Sigmoid colon (tissue), 7 donors: ENCODE measurements around the gene RASSF8. TPM values are rescaled to one million over a fixed set of nuclear protein-coding genes. Genes with fewer than 3 reads are reported as not detected.

ENCODE experiments used
- DNase-seq: peaks from one replicate; pipeline ENCODE4 v3.0.0-alpha.2; 2019
- H3K27ac ChIP-seq, 4 donors: fragments of 200-600 bp; sonication (generic); one replicate each; pipeline ENCODE4 v1.5.1; 2016 to 2019; ENCODE audit warnings: mild to moderate bottlenecking in 1 of 4
- H3K27me3 ChIP-seq, 3 donors: fragments of 200-600 bp; sonication (generic); one replicate each; pipeline ENCODE4 v1.5.1; 2019; ENCODE audit warnings: mild to moderate bottlenecking in 1 of 3
- H3K36me3 ChIP-seq, 4 donors: fragments of 200-600 bp; sonication (generic); one replicate each; pipeline ENCODE4 v1.5.1; 2016 to 2019
- H3K4me1 ChIP-seq, 4 donors: fragments of 200-600 bp; sonication (generic); one replicate each; pipeline ENCODE4 v1.5.1; 2017 to 2019
- H3K4me3 ChIP-seq, 4 donors: fragments of 200-600 bp; sonication (generic); one replicate each; pipeline ENCODE4 v1.5.1; 2017 to 2019; ENCODE audit warnings: mild to moderate bottlenecking in 2 of 4, moderate library complexity in 1 of 4
- H3K9me3 ChIP-seq, 4 donors: fragments of 200-600 bp in 3 of 4; sonication (generic) in 3 of 4; one replicate each; pipeline versions ENCODE4 v1.5.1 to v1.6.1; 2013 to 2019
- CTCF ChIP-seq, 4 experiments: fragments of 450-650 bp in 3 of 4; fragments of 200-600 bp in 1 of 4; IDR thresholded peaks; one replicate each; pipeline ENCODE4 v1.5.1; 2016 to 2019; ENCODE audit warnings: antibody characterized with exemption in 4 of 4, mild to moderate bottlenecking in 3 of 4, moderate library complexity in 2 of 4
- EP300 ChIP-seq, 4 donors: sonication (generic); formaldehyde crosslinking; IDR thresholded peaks; one replicate each; pipeline ENCODE4 v1.6.1; 2017; ENCODE audit warnings: antibody characterized with exemption in 4 of 4
- POLR2A ChIP-seq, 2 donors: fragments of 450-650 bp; IDR thresholded peaks; one replicate each; pipeline ENCODE4 v1.6.1; 2016; ENCODE audit warnings: antibody characterized with exemption in 2 of 2, mild to moderate bottlenecking in 2 of 2, moderate library complexity in 2 of 2
- POLR2AphosphoS5 ChIP-seq, 4 donors: sonication (generic); formaldehyde crosslinking; IDR thresholded peaks; one replicate each; pipeline ENCODE4 v1.6.1; 2017; ENCODE audit warnings: antibody characterized with exemption in 4 of 4
- WGBS, 2 donors: extraction: QIAGEN DNeasy Blood & Tissue Kit; methylation state at CpG; one replicate each; pipeline ENCODE4 v1.1.7; 2013; 5-methylcytosine and 5-hydroxymethylcytosine counted together
- intact Hi-C: fragments of 100-400 bp; cut with DNase I; formaldehyde crosslinking; loops from one replicate; pipeline ENCODE4 v1.15.1; 2023
- polyA plus RNA-seq, 3 donors: library from polyadenylated mRNA; stranded (reverse); fragments of 200-250 nt; gene quantifications; one replicate each; pipeline ENCODE4 v1.2.3, GENCODE V29; 2013
- total RNA-seq, 4 donors: library from RNA; depleted of rRNA; stranded (reverse); fragments of >200 nt; gene quantifications; one replicate each; pipeline ENCODE4 v1.1.0, GENCODE V29; 2016
- donor health status: healthy with polysubstance abuse.
- donor health status: Bipolar disorder and iron deficiency.
- donor health status: healthy.

RASSF8 gene
- total and polyA plus RNA-seq, 7 donors = 0.92 to 109 (median 74.0) TPM

- peak overlapping the region; percentile 91 to 95 (median 92) for H3K27ac ChIP-seq
- H3K9me3 ChIP-seq = no peaks in the 10 kb centered on the region
- no peaks in the 10 kb centered on the region for H3K36me3 ChIP-seq
- DNase-seq = no peak
- no peak for TF ChIP-seq EP300 (IDR thresholded peaks at IDR 0.05)
- no peak for TF ChIP-seq CTCF (IDR thresholded peaks at IDR 0.05)
- TF ChIP-seq POLR2A (IDR thresholded peaks at IDR 0.05) = no peak
- no peak for TF ChIP-seq POLR2AphosphoS5 (IDR thresholded peaks at IDR 0.05)
- intact Hi-C loops = loop anchor here (1.0 to 5.0 kb wide), 4 partner anchors 11 to 717 kb away; partner anchors contain the start of gene ITPR2
- 20 to 48% methylated on average over 13 of the region's 13 CpGs for WGBS, 2 donors
- H3K4me1 ChIP-seq = peaks cover 0 to 26% (median 25%) of the 10 kb centered on the region in 4 donors
- no peaks in the 10 kb centered on the region for H3K27me3 ChIP-seq
- peak overlapping the region; percentile 34 to 57 (median 55) for H3K4me3 ChIP-seq
These were observed 156.4 kb downstream of the RASSF8 start for GRCh38 chr12:26114720-26115401.

- no peak overlapping the region for H3K4me3 ChIP-seq
- no peaks in the 10 kb centered on the region for H3K27me3 ChIP-seq
- no peaks in the 10 kb centered on the region for H3K36me3 ChIP-seq
- intact Hi-C loops = no loop called here
- DNase-seq = no peak
- TF ChIP-seq CTCF (IDR thresholded peaks at IDR 0.05) (no peak), EP300 (IDR thresholded peaks at IDR 0.05) (no peak), POLR2AphosphoS5 (IDR thresholded peaks at IDR 0.05) (no peak), POLR2A (IDR thresholded peaks at IDR 0.05) (no peak)
- 21 to 54% methylated on average over 6 of the region's 6 CpGs for WGBS, 2 donors
- H3K9me3 ChIP-seq = no peaks in the 10 kb centered on the region
- peak overlapping the region; percentile 42 to 95 (median 92) for H3K27ac ChIP-seq
- H3K4me1 ChIP-seq = peaks cover 0 to 45% (median 37%) of the 10 kb centered on the region in 4 donors
These were observed 158.6 kb downstream of the RASSF8 start for GRCh38 chr12:26116829-26117715.

- no peak for TF ChIP-seq CTCF (IDR thresholded peaks at IDR 0.05)
- no peak for TF ChIP-seq POLR2AphosphoS5 (IDR thresholded peaks at IDR 0.05)
- no peak for TF ChIP-seq EP300 (IDR thresholded peaks at IDR 0.05)
- no peak for TF ChIP-seq POLR2A (IDR thresholded peaks at IDR 0.05)
- no peaks in the 10 kb centered on the region for H3K9me3 ChIP-seq
- no peaks in the 10 kb centered on the region for H3K27me3 ChIP-seq
- WGBS, 2 donors = 73 to 81% methylated on average over 4 of the region's 4 CpGs
- H3K27ac ChIP-seq = peak overlapping the region in 3 of 4 donors; percentile 23 to 95 (median 92)
- DNase-seq = no peak
- H3K4me3 ChIP-seq = no peak overlapping the region
- no peaks in the 10 kb centered on the region for H3K36me3 ChIP-seq
- intact Hi-C loops = no loop called here
- peaks cover 0 to 42% (median 30%) of the 10 kb centered on the region in 4 donors for H3K4me1 ChIP-seq
These were observed 159.8 kb downstream of the RASSF8 start for GRCh38 chr12:26118308-26118707.

GRCh38 chr12:26119391-26119989 is 161.0 kb downstream of the RASSF8 start:
- Histone ChIP-seq H3K4me3 (no peak overlapping the region), H3K27me3 (no peaks in the 10 kb centered on the region), H3K4me1 (peaks cover 0 to 50% (median 36%) of the 10 kb centered on the region in 4 donors), H3K9me3 (no peaks in the 10 kb centered on the region), H3K27ac (peak overlapping the region; percentile 95 to 99 (median 98)), H3K36me3 (no peaks in the 10 kb centered on the region)
- TF ChIP-seq CTCF (IDR thresholded peaks at IDR 0.05) (peak in 3 of 4 experiments; percentile 40 to 57 (median 55)), POLR2A (IDR thresholded peaks at IDR 0.05) (no peak), EP300 (IDR thresholded peaks at IDR 0.05) (no peak)
- DNase-seq = no peak
- intact Hi-C loops = no loop called here
- 18 to 36% methylated on average over 2 of the region's 2 CpGs for WGBS, 2 donors
